CD1c-positive myeloid dendritic cell (primary cell): Measurements from ENCODE around the gene ADAMTS17.

Source experiments
- DNase-seq: peaks from one replicate; pipeline ENCODE4 v3.0.0-alpha.2; 2016; ENCODE audit errors: extremely low spot score

Gene ADAMTS17

GRCh38 chr15:100174159-100174903, 167.4 kb downstream of the ADAMTS17 start:
- DNase-seq = no peak

- DNase-seq = no peak
Observed at GRCh38 chr15:100172356-100173024, 169.3 kb downstream of the ADAMTS17 start.

GRCh38 chr15:100171411-100171810, 170.4 kb downstream of the ADAMTS17 start:
- DNase-seq = no peak

- no peak for DNase-seq
Observed at GRCh38 chr15:100170291-100171210, 171.2 kb downstream of the ADAMTS17 start.

GRCh38 chr15:100169615-100170290, 172.0 kb downstream of the ADAMTS17 start:
- DNase-seq = no peak

GRCh38 chr15:100168787-100169186, 173.0 kb downstream of the ADAMTS17 start:
- no peak for DNase-seq

GRCh38 chr15:100167884-100168375, 173.8 kb downstream of the ADAMTS17 start:
- no peak for DNase-seq

- no peak for DNase-seq
Observed at GRCh38 chr15:100166313-100166712, 175.5 kb downstream of the ADAMTS17 start.

- DNase-seq = no peak
Observed at GRCh38 chr15:100163961-100164360, 177.8 kb downstream of the ADAMTS17 start.

- DNase-seq = no peak
Observed at GRCh38 chr15:100160953-100161352, 180.8 kb downstream of the ADAMTS17 start.

GRCh38 chr15:100159436-100159835, 182.3 kb downstream of the ADAMTS17 start:
- DNase-seq = no peak

- DNase-seq = no peak
Observed at GRCh38 chr15:100158356-100158755, 183.4 kb downstream of the ADAMTS17 start.

- no peak for DNase-seq
Observed at GRCh38 chr15:100156201-100156600, 185.6 kb downstream of the ADAMTS17 start.

GRCh38 chr15:100154338-100154737, 187.4 kb downstream of the ADAMTS17 start:
- DNase-seq = no peak

- DNase-seq = no peak
Observed at GRCh38 chr15:100152463-100152862, 189.3 kb downstream of the ADAMTS17 start.

- DNase-seq = no peak
Observed at GRCh38 chr15:100150906-100151305, 190.9 kb downstream of the ADAMTS17 start.

GRCh38 chr15:100147828-100148227, 193.9 kb downstream of the ADAMTS17 start:
- DNase-seq = no peak

- DNase-seq = no peak
Observed at GRCh38 chr15:100143378-100143777, 198.4 kb downstream of the ADAMTS17 start.

- DNase-seq = no peak
Observed at GRCh38 chr15:100141311-100142001, 200.3 kb downstream of the ADAMTS17 start.

GRCh38 chr15:100140527-100141308, 201.1 kb downstream of the ADAMTS17 start:
- DNase-seq = no peak
